GM12892 (cell line): ENCODE data around the gene PPIF. TPM values are rescaled to one million over a fixed set of nuclear protein-coding genes. Genes with fewer than 3 reads are reported as not detected.

Source experiments
- DNase-seq: peaks from one replicate; pipeline ENCODE4 v3.0.0; 2011; ENCODE audit not compliant: insufficient read length
- FAIRE-seq: peaks from 2 replicates; lab custom pipeline; 2011; peaks lifted over from hg19 to GRCh38; lab: Jason Lieb, UNC
- POLR2A ChIP-seq: IDR thresholded peaks from 2 replicates; pipeline ENCODE4 v1.6.1; 2011; ENCODE audit warnings: low read depth, low read length, control low read depth
- POLR2AphosphoS5 ChIP-seq: IDR thresholded peaks from 2 replicates; pipeline ENCODE4 v1.6.1; 2011; ENCODE audit warnings: low read depth, low read length, control low read depth
- TAF1 ChIP-seq: IDR thresholded peaks from 2 replicates; pipeline ENCODE4 v1.6.1; 2011; ENCODE audit warnings: low read depth, mild to moderate bottlenecking, control low read depth, low read length, borderline replicate concordance
- polyA plus RNA-seq: library from polyadenylated mRNA; unstranded; fragments of >200 nt; gene quantifications from one replicate; pipeline ENCODE4 v1.2.1, GENCODE V29; 2012; ENCODE audit warnings: missing spikeins, inconsistent platforms; ENCODE audit not compliant: missing spikeins

The PPIF gene
- polyA plus RNA-seq = 71.2 TPM

GRCh38 chr10:79347226-79347893 lies at the start of gene PPIF:
PPIF (plus strand) TSS chr10:79347469; CDS start chr10:79347549, 80 bp downstream.
- TF ChIP-seq POLR2A = peak; percentile 95
- TF ChIP-seq TAF1 = peak; percentile 77
- TF ChIP-seq POLR2AphosphoS5 = peak; percentile 91
- FAIRE-seq (peak; percentile 84), DNase-seq (peak; percentile 93)

DNA sequence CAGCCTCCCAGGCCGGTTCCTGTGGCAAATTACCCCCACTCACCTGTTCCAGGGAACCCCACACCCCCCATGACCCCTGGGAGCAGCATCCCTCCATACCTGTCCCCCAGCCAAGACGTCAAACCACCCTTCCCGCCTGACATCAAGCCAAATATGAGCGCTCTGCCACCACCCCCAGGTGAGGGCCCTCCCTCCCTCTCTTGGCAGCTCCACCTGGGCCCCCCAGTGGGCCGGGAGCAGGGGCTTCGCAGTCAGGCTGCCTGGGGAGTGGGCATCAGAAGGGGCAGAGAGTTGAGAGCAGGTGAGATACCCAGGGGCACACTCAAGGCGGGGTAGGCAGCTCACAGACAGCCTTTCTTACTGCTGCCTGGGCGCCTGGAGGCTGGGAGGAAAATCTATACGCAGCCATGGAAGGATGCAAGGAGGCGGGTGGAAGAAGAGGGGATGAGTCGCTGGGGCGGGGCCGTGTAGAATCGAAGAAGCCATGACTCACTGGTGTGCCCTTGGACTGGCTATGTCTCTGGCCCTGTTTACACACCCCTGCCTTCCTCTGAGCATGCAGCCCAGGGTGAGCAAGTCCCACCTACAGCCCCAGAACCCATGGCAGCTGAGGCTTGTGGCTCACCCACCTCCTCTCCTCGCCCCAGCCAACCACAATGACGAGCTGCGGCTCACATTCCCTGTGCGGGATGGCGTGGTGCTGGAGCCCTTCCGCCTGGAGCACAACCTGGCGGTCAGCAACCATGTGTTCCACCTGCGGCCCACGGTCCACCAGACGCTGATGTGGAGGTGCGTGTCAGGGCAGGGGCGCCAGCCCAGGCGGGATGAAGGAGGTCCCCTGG lies 48.6 kb upstream of the PPIF start:
- DNase-seq (no peak), FAIRE-seq (no peak)
- no peak for TF ChIP-seq TAF1
- TF ChIP-seq POLR2A = no peak
- TF ChIP-seq POLR2AphosphoS5 = no peak

DNA sequence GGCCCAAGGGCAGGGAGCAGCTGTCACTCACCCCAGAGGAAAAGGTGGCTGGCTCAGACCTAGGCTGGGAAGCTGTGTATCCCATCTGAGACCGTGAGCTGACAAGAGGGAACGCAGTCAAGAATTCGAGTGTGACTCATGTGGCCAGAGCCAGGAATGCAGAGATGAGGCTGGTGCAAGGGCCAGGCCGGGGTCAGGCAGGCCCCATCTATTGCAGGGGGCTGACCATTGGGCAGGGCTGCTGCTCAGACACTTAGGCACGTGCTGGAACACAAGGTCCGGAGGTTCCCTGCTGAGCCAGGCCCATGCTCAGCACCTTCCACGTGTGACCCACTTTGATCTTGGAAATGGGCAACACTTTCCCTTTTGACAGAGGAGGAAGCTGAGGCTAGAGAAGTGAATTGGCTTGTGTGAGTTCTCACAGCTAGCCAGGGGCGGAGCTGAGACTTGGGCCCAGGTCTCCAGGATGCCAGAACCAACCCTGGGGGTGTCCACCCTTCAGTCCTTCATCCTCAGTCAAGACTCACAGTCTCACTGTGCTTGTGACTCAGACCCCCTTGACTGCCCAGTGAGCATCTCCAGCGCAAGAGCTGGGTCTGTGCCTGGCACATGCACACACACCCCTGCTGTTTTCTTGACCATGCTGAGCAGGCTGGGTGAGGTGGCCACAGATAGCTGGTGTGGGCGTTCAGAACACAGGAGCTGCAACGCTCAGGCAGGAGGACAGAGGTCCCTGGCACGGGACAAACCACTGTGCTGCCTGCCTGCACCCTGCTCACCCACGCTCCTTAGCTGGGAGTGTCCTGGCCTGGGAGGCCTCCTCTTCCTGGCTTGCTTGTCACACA lies 47.6 kb upstream of the PPIF start:
- TF ChIP-seq TAF1 = no peak
- no peak for TF ChIP-seq POLR2AphosphoS5
- TF ChIP-seq POLR2A = no peak
- FAIRE-seq (no peak), DNase-seq (no peak)

DNA sequence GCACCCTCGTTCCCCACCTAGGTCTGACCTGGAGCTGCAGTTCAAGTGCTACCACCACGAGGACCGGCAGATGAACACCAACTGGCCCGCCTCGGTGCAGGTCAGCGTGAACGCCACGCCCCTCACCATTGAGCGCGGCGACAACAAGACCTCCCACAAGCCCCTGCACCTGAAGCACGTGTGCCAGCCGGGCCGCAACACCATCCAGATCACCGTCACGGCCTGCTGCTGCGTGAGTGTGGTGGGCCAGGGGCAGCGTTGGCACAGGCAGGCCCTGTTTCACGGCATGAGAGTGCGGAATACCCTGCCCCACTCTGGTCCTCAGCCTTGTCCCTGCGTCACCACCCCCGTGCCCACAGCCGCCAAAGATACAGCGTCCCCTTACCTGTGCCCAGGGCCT lies 46.6 kb upstream of the PPIF start:
- FAIRE-seq (no peak), DNase-seq (no peak)
- no peak for TF ChIP-seq POLR2AphosphoS5

GRCh38 chr10:79301754-79302530 lies 45.3 kb upstream of the PPIF start:
- no peak for DNase-seq
- TF ChIP-seq POLR2A = no peak
- TF ChIP-seq POLR2AphosphoS5 = no peak
- no peak for TF ChIP-seq TAF1
- no peak for FAIRE-seq

- FAIRE-seq (no peak), DNase-seq (no peak)
- TF ChIP-seq TAF1 (no peak), POLR2A (no peak), POLR2AphosphoS5 (no peak)
Observed at GRCh38 chr10:79303631-79304478, 43.4 kb upstream of the PPIF start.

DNA sequence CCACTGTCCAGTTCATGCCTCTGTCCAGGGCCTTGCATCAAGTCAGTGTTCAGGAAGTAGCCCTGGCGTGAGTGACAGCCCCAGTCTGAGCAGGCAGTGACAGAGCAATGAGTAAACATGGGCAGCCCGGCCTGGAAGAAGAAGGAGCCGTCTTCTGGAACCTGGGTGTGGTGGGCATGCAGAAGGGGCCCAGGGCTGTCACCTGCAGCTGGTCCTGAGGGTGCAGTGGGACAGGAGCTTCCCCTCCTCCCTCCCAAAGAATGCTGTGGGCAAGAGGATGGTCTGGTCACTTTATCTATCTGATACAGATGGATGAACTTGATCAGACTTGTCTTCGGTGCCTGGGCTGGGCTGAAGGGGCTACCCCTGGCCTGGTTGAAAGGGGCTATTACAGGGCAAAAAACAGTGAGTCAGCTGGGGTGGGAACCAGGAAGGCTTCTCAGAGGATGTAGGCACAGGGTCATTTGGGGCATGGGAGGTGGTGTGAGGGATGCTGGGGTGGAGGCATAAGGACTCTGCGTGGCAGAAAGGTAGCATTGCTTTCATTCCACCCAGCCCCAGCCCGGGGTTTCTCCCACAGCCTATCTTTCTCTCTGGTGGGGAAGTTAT lies 42.7 kb upstream of the PPIF start:
- no peak for FAIRE-seq
- TF ChIP-seq POLR2AphosphoS5 (no peak), POLR2A (no peak), TAF1 (no peak)
- no peak for DNase-seq

DNA sequence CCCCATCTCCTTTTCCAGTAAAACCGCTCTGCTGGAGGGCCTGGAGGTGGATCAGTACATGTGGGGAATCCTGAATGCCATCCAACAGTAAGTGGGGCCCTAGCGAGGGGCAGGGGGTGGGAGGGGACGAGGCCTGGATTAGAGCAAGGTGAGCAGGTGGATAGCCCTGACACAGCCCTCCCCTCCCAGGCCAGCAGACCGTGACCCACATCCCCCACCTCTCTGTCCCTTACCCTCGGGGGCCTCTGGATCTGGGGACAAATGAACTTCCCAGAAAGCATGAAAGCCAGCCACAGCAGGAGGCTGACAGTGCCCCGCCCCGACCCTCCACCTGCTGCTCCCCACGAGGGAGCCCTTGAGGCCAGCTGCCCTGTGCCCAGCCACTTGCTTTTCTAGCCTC lies 41.8 kb upstream of the PPIF start:
- DNase-seq = no peak
- FAIRE-seq = no peak
- TF ChIP-seq POLR2A (no peak), POLR2AphosphoS5 (no peak), TAF1 (no peak)

GRCh38 chr10:79305988-79306387 lies 41.3 kb upstream of the PPIF start:
- no peak for TF ChIP-seq POLR2A
- no peak for TF ChIP-seq POLR2AphosphoS5
- TF ChIP-seq TAF1 = no peak
- FAIRE-seq = no peak

DNA sequence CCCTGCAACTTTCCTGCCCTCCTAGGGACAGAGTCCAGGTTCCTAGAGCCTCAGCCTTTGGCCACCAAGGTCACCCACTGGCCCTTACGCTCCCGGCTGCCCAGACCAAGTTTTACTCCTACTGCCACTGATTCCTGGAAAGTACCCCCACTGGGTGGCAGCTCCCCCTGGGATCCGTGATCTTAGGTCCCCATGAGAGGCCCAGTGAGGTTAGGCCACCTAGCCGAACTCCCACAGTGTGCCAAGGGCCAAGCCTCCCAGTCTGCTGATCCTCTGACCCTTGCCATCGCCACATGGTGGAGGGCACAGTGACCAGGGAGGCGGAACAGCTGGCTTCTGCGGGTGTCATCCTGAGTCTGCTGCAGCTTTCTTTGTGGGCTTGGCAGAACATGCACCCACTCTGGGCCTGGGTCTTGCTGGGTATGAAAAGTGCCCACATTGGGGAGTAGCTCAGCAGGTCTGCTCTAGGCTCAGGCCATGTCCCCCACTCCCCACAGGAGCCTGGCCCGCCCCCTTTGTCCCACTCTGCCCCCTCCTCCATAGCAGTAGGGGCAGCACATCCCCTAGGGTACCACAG lies 40.5 kb upstream of the PPIF start:
- no peak for TF ChIP-seq POLR2AphosphoS5
- DNase-seq (no peak), FAIRE-seq (no peak)

More at GRCh38 chr10:79305988-79306387, 41.3 kb upstream of the PPIF start:
- DNase-seq = no peak
